K562 (cell line): ENCODE data around the gene CDK14. TPM values are rescaled to one million over a fixed set of nuclear protein-coding genes. Genes with fewer than 3 reads are reported as not detected.

ENCODE experiments used
- ATAC-seq: fragments of 200-7000 bp; cut with Tn5 transposase; 3 replicates; pipeline ENCODE4 v1.9.1; 2020; ENCODE audit warnings: moderate library complexity
- BruUV-seq: library from RNA; stranded (reverse); fragments of 400-500 nt; replicated peaks from 2 replicates; lab custom pipeline; 2021; lab: Mats Ljungman, UMichigan
- CTCF ChIA-PET: fragments of 300-600 bp; formaldehyde crosslinking; extraction: SDS; loops from one replicate; lab custom pipeline; 2021; ENCODE audit warnings: low intra/inter-chr PET ratio; lab: Yijun Ruan, JAX
- POLR2A ChIA-PET: fragments of 300-600, 350-650 bp; sonication (Branson Sonifier 250); formaldehyde crosslinking; extraction: SDS; loops from one replicate; lab custom pipeline; 2021; ENCODE audit warnings: antibody characterized with exemption, inconsistent platforms; lab: Yijun Ruan, JAX
- DNase-seq, 4 experiments: peaks; one replicate each; pipeline versions ENCODE4 v3.0.0 to v3.0.0-alpha.2; 2011 to 2018; ENCODE audit warnings: low spot score in 3 of 4, mixed read lengths in 3 of 4; ENCODE audit errors: extremely low read depth in 1 of 4
- FAIRE-seq: peaks from 2 replicates; lab custom pipeline; 2011; peaks lifted over from hg19 to GRCh38; lab: Jason Lieb, UNC
- H2AFZ ChIP-seq: 2 replicates; pipeline ENCODE4 v1.6.0; 2011; ENCODE audit warnings: low read depth, low read length, control low read depth, inconsistent platforms
- H3K27ac ChIP-seq: fragments of 200-600 bp; 3 replicates; pipeline ENCODE4 v1.8.0; 2011; ENCODE audit warnings: low read depth, mild to moderate bottlenecking, control low read depth, inconsistent platforms, low read length, moderate library complexity, mixed read lengths; ENCODE audit errors: extremely low read depth
- H3K27me3 ChIP-seq, 2 experiments: fragments of 300-600 bp in 1 of 2; 2 replicates in 1 of 2; 3 replicates in 1 of 2; pipeline versions ENCODE4 v1.6.0 to v1.8.0; 2011; ENCODE audit warnings: inconsistent platforms in 2 of 2, low read length in 2 of 2, mild to moderate bottlenecking in 1 of 2, mixed read lengths in 1 of 2, moderate library complexity in 1 of 2; ENCODE audit not compliant: control insufficient read depth in 2 of 2, insufficient read depth in 2 of 2
- H3K36me3 ChIP-seq: fragments of 300-600 bp; 3 replicates; pipeline ENCODE4 v1.8.0; 2011; ENCODE audit warnings: mild to moderate bottlenecking, low read length, inconsistent platforms; ENCODE audit not compliant: control insufficient read depth, insufficient read depth
- H3K4me1 ChIP-seq, 2 experiments: fragments of 200-600 bp in 1 of 2; replicated peaks in 1 of 2; 2 replicates in 1 of 2; 3 replicates in 1 of 2; pipeline versions ENCODE4 v1.5.1 to v1.8.0; 2011; ENCODE audit warnings: inconsistent platforms in 2 of 2, low read length in 2 of 2, mild to moderate bottlenecking in 1 of 2, mixed read lengths in 1 of 2, moderate library complexity in 1 of 2; ENCODE audit not compliant: control insufficient read depth in 2 of 2, insufficient read depth in 2 of 2
- H3K4me2 ChIP-seq: 2 replicates; pipeline ENCODE4 v1.6.1; 2011; ENCODE audit warnings: low read length, control low read depth, inconsistent platforms, mixed read lengths; ENCODE audit not compliant: insufficient read depth
- H3K4me3 ChIP-seq: fragments of 200-600 bp; sonication (generic), shearing (Covaris generic); 2 replicates; pipeline ENCODE4 v1.5.1; 2016; ENCODE audit warnings: control low read depth, inconsistent platforms
- H3K79me2 ChIP-seq: fragments of 200-600 bp; 3 replicates; pipeline ENCODE4 v1.8.0; 2011; ENCODE audit warnings: low read length, inconsistent platforms; ENCODE audit not compliant: control insufficient read depth, insufficient read depth
- H3K9ac ChIP-seq, 2 experiments: 2 replicates each; pipeline versions ENCODE4 v1.6.0 to v1.6.1; 2011; ENCODE audit warnings: low read depth in 2 of 2, low read length in 2 of 2, control low read depth in 1 of 2, inconsistent platforms in 1 of 2, mild to moderate bottlenecking in 1 of 2, mixed read lengths in 1 of 2; ENCODE audit not compliant: insufficient read depth in 1 of 2
- H3K9me1 ChIP-seq: one replicate; pipeline ENCODE4 v1.6.0; 2011; ENCODE audit warnings: inconsistent platforms, mild to moderate bottlenecking, low read length, moderate library complexity; ENCODE audit not compliant: control insufficient read depth, insufficient read depth
- H3K9me3 ChIP-seq: replicated peaks from 2 replicates; pipeline ENCODE4 v1.5.1; 2011; ENCODE audit warnings: low read depth, low read length, inconsistent platforms; ENCODE audit not compliant: control insufficient read depth, insufficient read depth
- H4K20me1 ChIP-seq: replicated peaks from 2 replicates; pipeline ENCODE4 v1.6.1; 2011; ENCODE audit warnings: low read length, inconsistent platforms, mixed read lengths; ENCODE audit not compliant: control insufficient read depth, insufficient read depth
- CHAMP1 ChIP-seq: fragments of 450-650 bp; IDR thresholded peaks from 2 replicates; pipeline ENCODE4 v1.6.1; 2016; ENCODE audit warnings: mild to moderate bottlenecking
- CSDE1 ChIP-seq, 2 experiments: fragments of 450-650 bp; IDR thresholded peaks; 2 replicates each; pipeline ENCODE4 v1.6.1; 2016; ENCODE audit warnings: mild to moderate bottlenecking in 1 of 2
- CTCF ChIP-seq, 3 experiments: IDR thresholded peaks in 2 of 3; conservative IDR thresholded peaks in 1 of 3; 2 replicates each; pipeline ENCODE4 v1.5.1; 2011 to 2012; ENCODE audit warnings: low read length in 3 of 3, mild to moderate bottlenecking in 3 of 3, control low read depth in 2 of 3, improper control_type of control experiment in 1 of 3, inconsistent platforms in 1 of 3, low read depth in 1 of 3, mixed read lengths in 1 of 3, moderate library complexity in 1 of 3; ENCODE audit not compliant: insufficient read depth in 2 of 3
- ETV6 ChIP-seq, 3 experiments: fragments of 150-350 bp in 1 of 3; sonication (generic) in 1 of 3; formaldehyde crosslinking in 1 of 3; IDR thresholded peaks; 2 replicates each; pipeline versions ENCODE4 v1.6.1 to v1.8.0; 2014 to 2022; ENCODE audit warnings: borderline replicate concordance in 2 of 3, low read depth in 2 of 3, antibody characterized with exemption in 1 of 3, low read length in 1 of 3, mild to moderate bottlenecking in 1 of 3, missing genetic modification reagents in 1 of 3
- GATAD2A ChIP-seq: fragments of 450-650 bp; IDR thresholded peaks from 2 replicates; pipeline ENCODE4 v1.6.1; 2017
- KDM1A ChIP-seq, 2 experiments: fragments of 450-650 bp; IDR thresholded peaks; 2 replicates each; pipeline ENCODE4 v1.6.1; 2016; ENCODE audit warnings: mild to moderate bottlenecking in 2 of 2
- KDM4B ChIP-seq, 2 experiments: fragments of 450-650 bp in 1 of 2; sonication (generic) in 1 of 2; IDR thresholded peaks; 2 replicates each; pipeline ENCODE4 v1.6.1; 2016 to 2017; ENCODE audit warnings: borderline replicate concordance in 2 of 2, antibody characterized with exemption in 1 of 2, low read depth in 1 of 2, mild to moderate bottlenecking in 1 of 2
- LEF1 ChIP-seq: fragments of 450-650 bp; IDR thresholded peaks from 2 replicates; pipeline ENCODE4 v1.6.1; 2016; ENCODE audit warnings: mild to moderate bottlenecking
- MAX ChIP-seq: sonication (generic); formaldehyde crosslinking; IDR thresholded peaks from 2 replicates; pipeline ENCODE4 v1.9.0; 2022; ENCODE audit warnings: mild to moderate bottlenecking, missing genetic modification reagents
- NR2C1 ChIP-seq, 2 experiments: fragments of 450-650 bp; IDR thresholded peaks; 2 replicates each; pipeline ENCODE4 v1.6.1; 2017; ENCODE audit warnings: mild to moderate bottlenecking in 2 of 2, antibody characterized with exemption in 1 of 2, inconsistent platforms in 1 of 2, missing compliant biosample characterization in 1 of 2, missing genetic modification characterization in 1 of 2
- NR2F6 ChIP-seq: fragments of 450-650 bp; formaldehyde crosslinking; IDR thresholded peaks from 2 replicates; pipeline ENCODE4 v1.4.0; 2020; ENCODE audit warnings: mild to moderate bottlenecking
- PCBP2 ChIP-seq: fragments of 200-400 bp; formaldehyde crosslinking; IDR thresholded peaks from 2 replicates; pipeline ENCODE4 v1.6.1; 2018; ENCODE audit warnings: low read length, low read depth, mild to moderate bottlenecking, moderate library complexity; ENCODE audit not compliant: poor library complexity, severe bottlenecking
- PHF21A ChIP-seq: fragments of 450-650 bp; IDR thresholded peaks from 2 replicates; pipeline ENCODE4 v1.6.1; 2017; ENCODE audit warnings: low read depth, borderline replicate concordance
- TRIM24 ChIP-seq, 2 experiments: fragments of 450-650 bp; IDR thresholded peaks; 2 replicates each; pipeline ENCODE4 v1.6.1; 2016
- ZNF174 ChIP-seq: fragments of 250-450 bp; sonication (Bioruptor Pico); IDR thresholded peaks from 2 replicates; pipeline ENCODE4 v1.4.0; 2020; ENCODE audit warnings: mild to moderate bottlenecking
- ZNF197 ChIP-seq: fragments of 200-800 bp; sonication (Bioruptor generic); IDR thresholded peaks from 2 replicates; pipeline ENCODE4 v1.6.1; 2016; ENCODE audit warnings: low read depth, missing genetic modification characterization, missing compliant biosample characterization
- ZNF696 ChIP-seq: fragments of 250-450 bp; sonication (Bioruptor Pico); conservative IDR thresholded peaks from 2 replicates; pipeline ENCODE4 v1.4.0; 2020; ENCODE audit warnings: mild to moderate bottlenecking, moderate library complexity
- ZNF76 ChIP-seq: fragments of 250-450 bp; sonication (Bioruptor Pico); IDR thresholded peaks from 2 replicates; pipeline ENCODE4 v1.4.0; 2020; ENCODE audit warnings: mild to moderate bottlenecking, moderate library complexity, borderline replicate concordance
- WGBS: fragments of 100-300 bp; shearing (Covaris generic); methylation state at CpG from one replicate; pipeline ENCODE4 v1.1.6; 2016; ENCODE audit warnings: low coverage, mixed read lengths; ENCODE audit not compliant: insufficient coverage; ENCODE audit errors: missing lambda C conversion rate; 5-methylcytosine and 5-hydroxymethylcytosine counted together
- in situ Hi-C: fragments of 300-500 bp; cut with MboI; formaldehyde crosslinking; loops from 4 replicates; pipeline ENCODE4 v1.15.0; 2018; ENCODE audit warnings: inconsistent platforms, mixed read lengths
- intact Hi-C: fragments of 100-400 bp; cut with micrococcal nuclease; formaldehyde crosslinking; loops from 2 replicates; pipeline ENCODE4 v1.14.2; 2022
- polyA plus RNA-seq, 8 experiments: library from polyadenylated mRNA; depleted of rRNA in 4 of 8; stranded (reverse) in 5 of 8; unstranded in 3 of 8; fragments of >200 nt; fragmentation: Nextera tagmentation in 2 of 8; fragmentation: Illumina TruSeq in 1 of 8; extraction: Ambion mirVana in 2 of 8; extraction: Trizol in 1 of 8; gene quantifications; 2 replicates each; pipeline versions ENCODE4 v1.2.1 to v1.2.3, GENCODE V29; 2011 to 2014; ENCODE audit warnings: inconsistent platforms in 1 of 8, missing spikeins in 1 of 8
- total RNA-seq, 7 experiments: library from RNA; depleted of rRNA in 6 of 7; stranded (reverse); fragments of >200 nt in 6 of 7; fragmentation: Illumina TruSeq in 2 of 7; extraction: Trizol in 2 of 7; gene quantifications; 2 replicates each; pipeline versions ENCODE4 v1.2.1 to v1.2.3, GENCODE V29; 2011 to 2021; ENCODE audit warnings: low replicate concordance in 1 of 7

The CDK14 gene
- total and polyA plus RNA-seq, 9 of the 15 experiments (the other 6 are each of a cell fraction or from before 2014, with no cell fraction given): 0.03 to 0.91 (median 0.16) TPM

GRCh38 chr7:90945104-90945787 lies 349.1 kb downstream of the CDK14 start:
- no peak for FAIRE-seq
- Histone ChIP-seq H3K27me3 (no peaks in the 10 kb centered on the region), H3K4me3 (no peak overlapping the region), H2AFZ (no peak overlapping the region), H3K4me1 (no peaks in the 10 kb centered on the region), H3K9me1 (no peaks in the 10 kb centered on the region), H3K36me3 (no peaks in the 10 kb centered on the region), H3K79me2 (no peaks in the 10 kb centered on the region), H3K4me2 (no peak overlapping the region), H4K20me1 (no peaks in the 10 kb centered on the region), H3K9ac (no peak overlapping the region), H3K27ac (no peak overlapping the region), H3K9me3 (no peaks in the 10 kb centered on the region)
- POLR2A ChIA-PET: no interaction called here
- TF ChIP-seq ZNF76 (no peak), ZNF174 (CRISPR knock-in tag) (no peak), LEF1 (no peak), ZNF696 (CRISPR knock-in tag) (no peak), ETV6 (IDR thresholded peaks at IDR 0.05; ENCODE audit: borderline replicate concordance in 1 of 2, low read depth in 2 of 2, low read length in 1 of 2) (no peak), ETV6 (CRISPR knock-in tag; IDR thresholded peaks at IDR 0.05; ENCODE audit: borderline replicate concordance) (no peak), PCBP2 (no peak), KDM1A (IDR thresholded peaks at IDR 0.05) (no peak), GATAD2A (no peak), PHF21A (no peak), NR2F6 (CRISPR knock-in tag) (no peak), CTCF (IDR thresholded peaks at IDR 0.05 in 2 of 3, conservative IDR thresholded peaks at IDR 0.05 in 1 of 3; ENCODE audit: insufficient read depth in 2 of 3, low read depth in 1 of 3, low read length in 3 of 3) (no peak), ZNF197 (CRISPR knock-in tag) (no peak), CSDE1 (IDR thresholded peaks at IDR 0.05) (no peak), KDM4B (IDR thresholded peaks at IDR 0.05; ENCODE audit: borderline replicate concordance in 2 of 2, low read depth in 1 of 2) (no peak), CHAMP1 (no peak), TRIM24 (IDR thresholded peaks at IDR 0.05) (no peak), MAX (CRISPR knock-in tag) (no peak), NR2C1 (IDR thresholded peaks at IDR 0.05) (no peak), NR2C1 (tag; IDR thresholded peaks at IDR 0.05) (no peak)
- 2% methylated on average over 5 of the region's 5 CpGs for WGBS
- intact Hi-C loops: no loop called here
- BruUV-seq: no TSS peak
- CTCF ChIA-PET: no interaction called here
- ATAC-seq: no peak
- in situ Hi-C loops: no loop called here
- no peak for DNase-seq
